Peyer's patch (tissue), 4 donors: ENCODE measurements around the gene ANKHD1.

Experiments
- POLR2A ChIP-seq, 2 donors: fragments of 450-650 bp; IDR thresholded peaks; one replicate each; pipeline ENCODE4 v1.5.1; 2017; ENCODE audit warnings: antibody characterized with exemption in 2 of 2, mild to moderate bottlenecking in 2 of 2, moderate library complexity in 2 of 2
- TF ChIP-seq, protein P1 (sequence below), 6 experiments: fragments of 450-650 bp in 4 of 6; fragments of 200-600 bp in 2 of 6; sonication (generic) in 1 of 6; IDR thresholded peaks; one replicate each; pipeline ENCODE4 v1.5.1; 2017 to 2019; ENCODE audit warnings: antibody characterized with exemption in 6 of 6, mild to moderate bottlenecking in 3 of 6, moderate library complexity in 1 of 6

DNA sequence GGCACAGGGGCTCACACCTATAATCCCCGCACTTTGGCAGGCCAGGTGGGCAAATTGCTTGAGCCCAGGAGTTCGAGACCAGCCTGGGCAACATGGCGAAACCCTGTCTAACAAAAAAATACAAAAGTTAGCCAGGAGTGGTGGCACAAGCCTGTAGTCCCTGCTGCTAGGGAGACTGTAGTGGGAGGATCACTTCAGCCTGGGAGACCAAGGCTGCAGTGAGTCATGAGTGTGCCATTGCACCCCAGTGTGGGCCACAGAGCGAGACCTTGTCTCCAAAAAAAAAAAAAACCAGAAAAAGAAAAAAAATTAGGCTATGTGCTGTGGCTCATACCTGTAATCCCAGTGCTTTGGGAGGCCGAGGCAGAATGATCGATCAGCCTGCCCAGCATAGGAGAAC, 87.3 kb downstream of the ANKHD1 start:
- TF ChIP-seq, protein P1, sequence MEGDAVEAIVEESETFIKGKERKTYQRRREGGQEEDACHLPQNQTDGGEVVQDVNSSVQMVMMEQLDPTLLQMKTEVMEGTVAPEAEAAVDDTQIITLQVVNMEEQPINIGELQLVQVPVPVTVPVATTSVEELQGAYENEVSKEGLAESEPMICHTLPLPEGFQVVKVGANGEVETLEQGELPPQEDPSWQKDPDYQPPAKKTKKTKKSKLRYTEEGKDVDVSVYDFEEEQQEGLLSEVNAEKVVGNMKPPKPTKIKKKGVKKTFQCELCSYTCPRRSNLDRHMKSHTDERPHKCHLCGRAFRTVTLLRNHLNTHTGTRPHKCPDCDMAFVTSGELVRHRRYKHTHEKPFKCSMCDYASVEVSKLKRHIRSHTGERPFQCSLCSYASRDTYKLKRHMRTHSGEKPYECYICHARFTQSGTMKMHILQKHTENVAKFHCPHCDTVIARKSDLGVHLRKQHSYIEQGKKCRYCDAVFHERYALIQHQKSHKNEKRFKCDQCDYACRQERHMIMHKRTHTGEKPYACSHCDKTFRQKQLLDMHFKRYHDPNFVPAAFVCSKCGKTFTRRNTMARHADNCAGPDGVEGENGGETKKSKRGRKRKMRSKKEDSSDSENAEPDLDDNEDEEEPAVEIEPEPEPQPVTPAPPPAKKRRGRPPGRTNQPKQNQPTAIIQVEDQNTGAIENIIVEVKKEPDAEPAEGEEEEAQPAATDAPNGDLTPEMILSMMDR (IDR thresholded peaks at IDR 0.05), result no peak
- TF ChIP-seq POLR2A (IDR thresholded peaks at IDR 0.05), result no peak
